SU-DHL-6 (cell line): ENCODE data around the gene RIN3.

Experiments
- H2AFZ ChIP-seq: fragments of 200-600 bp; sonication (generic); 2 replicates; pipeline ENCODE4 v1.6.1; 2014; ENCODE audit warnings: low read depth, mild to moderate bottlenecking, moderate library complexity, mixed read lengths, antibody characterized with exemption, low read length; ENCODE audit not compliant: severe bottlenecking
- H3F3A ChIP-seq: fragments of 200-600 bp; shearing (Covaris generic); 2 replicates; pipeline ENCODE4 v1.6.0; 2016; ENCODE audit warnings: antibody characterized with exemption, mild to moderate bottlenecking; ENCODE audit not compliant: insufficient read depth
- H3K27ac ChIP-seq: fragments of 200-600 bp; sonication (generic); 2 replicates; pipeline ENCODE4 v1.5.1; 2016; ENCODE audit warnings: low read depth, mild to moderate bottlenecking, low read length, moderate library complexity, mixed read lengths
- H3K27me3 ChIP-seq: fragments of 200-600 bp; sonication (generic), shearing (Covaris generic); 2 replicates; pipeline ENCODE4 v1.6.0; 2014; ENCODE audit warnings: mild to moderate bottlenecking, low read length
- H3K36me3 ChIP-seq: fragments of 200-600 bp; sonication (generic); 2 replicates; pipeline ENCODE4 v1.6.1; 2014; ENCODE audit warnings: mild to moderate bottlenecking, low read length, mixed read lengths
- H3K4me2 ChIP-seq: fragments of 300-600, 200-600 bp; shearing (Covaris generic), sonication (generic); 2 replicates; pipeline ENCODE4 v1.6.0; 2014; ENCODE audit warnings: low read length, low read depth, mild to moderate bottlenecking; ENCODE audit not compliant: poor library complexity, severe bottlenecking
- H3K4me3 ChIP-seq: fragments of 200-600 bp; sonication (generic); 2 replicates; pipeline ENCODE4 v1.5.1; 2014; ENCODE audit warnings: antibody characterized with exemption, low read length, mild to moderate bottlenecking, mixed read lengths; ENCODE audit not compliant: insufficient read depth, poor library complexity, severe bottlenecking
- H3K79me2 ChIP-seq: fragments of 200-600 bp; sonication (generic); 2 replicates; pipeline ENCODE4 v1.6.1; 2014; ENCODE audit warnings: mild to moderate bottlenecking, low read length, moderate library complexity; ENCODE audit not compliant: insufficient read depth
- H3K9ac ChIP-seq: fragments of 200-600 bp; sonication (generic); 2 replicates; pipeline ENCODE4 v1.7.0; 2014; ENCODE audit warnings: mild to moderate bottlenecking, low read length
- H3K9me2 ChIP-seq: fragments of 200-600 bp; sonication (generic); replicated peaks from 2 replicates; pipeline ENCODE4 v1.6.1; 2014; ENCODE audit warnings: low read length; ENCODE audit not compliant: insufficient read depth
- H3K9me3 ChIP-seq: fragments of 200-600 bp; sonication (generic); 2 replicates; pipeline ENCODE4 v1.6.1; 2014; ENCODE audit warnings: low read length, mixed read lengths; ENCODE audit not compliant: insufficient read depth
- H4K20me1 ChIP-seq: fragments of 200-600 bp; sonication (generic); 2 replicates; pipeline ENCODE4 v1.6.1; 2014; ENCODE audit warnings: low read depth, mild to moderate bottlenecking, antibody characterized with exemption, low read length, moderate library complexity, mixed read lengths
- CTCF ChIP-seq: fragments of 200-600 bp; sonication (generic); IDR thresholded peaks from one replicate; pipeline ENCODE4 v1.5.1; 2017; ENCODE audit warnings: antibody characterized with exemption, mild to moderate bottlenecking, low read length, moderate library complexity; ENCODE audit not compliant: insufficient read depth, poor library complexity, severe bottlenecking
- EZH2phosphoT487 ChIP-seq: fragments of 200-600 bp; sonication (generic), shearing (Covaris generic); conservative IDR thresholded peaks from 2 replicates; pipeline ENCODE4 v1.6.1; 2018; ENCODE audit warnings: mild to moderate bottlenecking, antibody characterized with exemption, low read length, moderate library complexity, mixed read lengths

RIN3 gene

DNA sequence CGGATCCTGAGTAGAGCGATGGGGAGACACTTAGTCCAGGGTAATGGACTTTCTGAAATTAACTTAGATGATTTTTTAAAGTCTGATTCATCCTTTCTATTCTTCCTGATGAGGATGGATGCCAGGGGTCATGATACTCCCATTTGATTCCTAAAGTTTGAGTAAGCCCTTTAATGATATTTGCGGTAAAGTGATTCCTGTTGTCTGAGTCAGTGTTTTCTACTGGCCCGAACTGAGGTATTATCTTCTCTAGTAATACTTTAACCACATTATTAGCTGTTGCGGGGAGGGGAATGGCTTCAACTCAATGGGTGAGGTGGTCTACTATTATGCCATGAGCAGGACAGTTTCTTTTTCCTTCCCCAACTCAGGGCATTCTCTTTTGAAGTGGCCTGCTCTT is 111.6 kb downstream of the RIN3 start:
- Histone ChIP-seq H3K27ac (no peak overlapping the region), H3K27me3 (no peaks in the 10 kb centered on the region), H3K4me2 (no peak overlapping the region), H3K4me3 (no peak overlapping the region), H3K36me3 (no peaks in the 10 kb centered on the region), H3K9ac (no peak overlapping the region), H3F3A (no peaks in the 10 kb centered on the region), H3K79me2 (no peaks in the 10 kb centered on the region), H2AFZ (no peak overlapping the region), H3K9me3 (peaks cover 19% of the 10 kb centered on the region; the same call in 1 of the 2 replicates), H4K20me1 (no peaks in the 10 kb centered on the region), H3K9me2 (no peaks in the 10 kb centered on the region)
- TF ChIP-seq EZH2phosphoT487 (no peak), CTCF (no peak)

GRCh38 chr14:92626041-92626440 is 112.5 kb downstream of the RIN3 start:
- TF ChIP-seq CTCF (no peak), EZH2phosphoT487 (no peak)
- Histone ChIP-seq H3K4me3 (no peak overlapping the region), H3K9me3 (peaks cover 19% of the 10 kb centered on the region; the same call in 1 of the 2 replicates), H2AFZ (no peak overlapping the region), H4K20me1 (no peaks in the 10 kb centered on the region), H3K36me3 (no peaks in the 10 kb centered on the region), H3F3A (no peaks in the 10 kb centered on the region), H3K27me3 (no peaks in the 10 kb centered on the region), H3K9me2 (no peaks in the 10 kb centered on the region), H3K27ac (no peak overlapping the region), H3K4me2 (no peak overlapping the region), H3K9ac (no peak overlapping the region), H3K79me2 (no peaks in the 10 kb centered on the region)

- Histone ChIP-seq H3F3A (no peaks in the 10 kb centered on the region), H3K4me3 (no peak overlapping the region), H3K27ac (no peak overlapping the region), H4K20me1 (no peaks in the 10 kb centered on the region), H3K36me3 (no peaks in the 10 kb centered on the region), H3K4me2 (no peak overlapping the region), H2AFZ (no peak overlapping the region), H3K9ac (no peak overlapping the region), H3K27me3 (no peaks in the 10 kb centered on the region), H3K9me3 (peaks cover 11% of the 10 kb centered on the region; the same call in 1 of the 2 replicates), H3K79me2 (no peaks in the 10 kb centered on the region), H3K9me2 (no peaks in the 10 kb centered on the region)
- no peak for TF ChIP-seq EZH2phosphoT487
- no peak for TF ChIP-seq CTCF
Observed at GRCh38 chr14:92627707-92628215, 114.2 kb downstream of the RIN3 start.

- Histone ChIP-seq H3K27ac (no peak overlapping the region), H3K9me2 (no peaks in the 10 kb centered on the region), H3F3A (no peaks in the 10 kb centered on the region), H3K4me3 (no peak overlapping the region), H3K27me3 (no peaks in the 10 kb centered on the region), H4K20me1 (no peaks in the 10 kb centered on the region), H3K9ac (no peak overlapping the region), H3K4me2 (no peak overlapping the region), H2AFZ (no peak overlapping the region), H3K36me3 (no peaks in the 10 kb centered on the region), H3K9me3 (peaks cover 7% of the 10 kb centered on the region; the same call in 1 of the 2 replicates), H3K79me2 (no peaks in the 10 kb centered on the region)
- TF ChIP-seq EZH2phosphoT487 (no peak), CTCF (no peak)
Observed at GRCh38 chr14:92628636-92629035, 115.1 kb downstream of the RIN3 start.
